K562 (cell line): ENCODE data around the gene CNP. TPM values are rescaled to one million over a fixed set of nuclear protein-coding genes. Genes with fewer than 3 reads are reported as not detected.

Source experiments
- ATAC-seq: fragments of 200-7000 bp; cut with Tn5 transposase; 3 replicates; pipeline ENCODE4 v1.9.1; 2020; ENCODE audit warnings: moderate library complexity
- BruUV-seq: library from RNA; stranded (reverse); fragments of 400-500 nt; replicated peaks from 2 replicates; lab custom pipeline; 2021; lab: Mats Ljungman, UMichigan
- CTCF ChIA-PET: fragments of 300-600 bp; formaldehyde crosslinking; extraction: SDS; loops from one replicate; lab custom pipeline; 2021; ENCODE audit warnings: low intra/inter-chr PET ratio; lab: Yijun Ruan, JAX
- POLR2A ChIA-PET: fragments of 300-600, 350-650 bp; sonication (Branson Sonifier 250); formaldehyde crosslinking; extraction: SDS; loops from one replicate; lab custom pipeline; 2021; ENCODE audit warnings: antibody characterized with exemption, inconsistent platforms; lab: Yijun Ruan, JAX
- DNase-seq, 4 experiments: peaks; one replicate each; pipeline versions ENCODE4 v3.0.0 to v3.0.0-alpha.2; 2011 to 2018; ENCODE audit warnings: low spot score in 3 of 4, mixed read lengths in 3 of 4; ENCODE audit errors: extremely low read depth in 1 of 4
- FAIRE-seq: peaks from 2 replicates; lab custom pipeline; 2011; peaks lifted over from hg19 to GRCh38; lab: Jason Lieb, UNC
- H2AFZ ChIP-seq: 2 replicates; pipeline ENCODE4 v1.6.0; 2011; ENCODE audit warnings: low read depth, low read length, control low read depth, inconsistent platforms
- H3K27ac ChIP-seq: fragments of 200-600 bp; 3 replicates; pipeline ENCODE4 v1.8.0; 2011; ENCODE audit warnings: low read depth, mild to moderate bottlenecking, control low read depth, inconsistent platforms, low read length, moderate library complexity, mixed read lengths; ENCODE audit errors: extremely low read depth
- H3K27me3 ChIP-seq, 2 experiments: fragments of 300-600 bp in 1 of 2; 2 replicates in 1 of 2; 3 replicates in 1 of 2; pipeline versions ENCODE4 v1.6.0 to v1.8.0; 2011; ENCODE audit warnings: inconsistent platforms in 2 of 2, low read length in 2 of 2, mild to moderate bottlenecking in 1 of 2, mixed read lengths in 1 of 2, moderate library complexity in 1 of 2; ENCODE audit not compliant: control insufficient read depth in 2 of 2, insufficient read depth in 2 of 2
- H3K36me3 ChIP-seq: fragments of 300-600 bp; 3 replicates; pipeline ENCODE4 v1.8.0; 2011; ENCODE audit warnings: mild to moderate bottlenecking, low read length, inconsistent platforms; ENCODE audit not compliant: control insufficient read depth, insufficient read depth
- H3K4me1 ChIP-seq, 2 experiments: fragments of 200-600 bp in 1 of 2; replicated peaks in 1 of 2; 2 replicates in 1 of 2; 3 replicates in 1 of 2; pipeline versions ENCODE4 v1.5.1 to v1.8.0; 2011; ENCODE audit warnings: inconsistent platforms in 2 of 2, low read length in 2 of 2, mild to moderate bottlenecking in 1 of 2, mixed read lengths in 1 of 2, moderate library complexity in 1 of 2; ENCODE audit not compliant: control insufficient read depth in 2 of 2, insufficient read depth in 2 of 2
- H3K4me2 ChIP-seq: 2 replicates; pipeline ENCODE4 v1.6.1; 2011; ENCODE audit warnings: low read length, control low read depth, inconsistent platforms, mixed read lengths; ENCODE audit not compliant: insufficient read depth
- H3K4me3 ChIP-seq: fragments of 200-600 bp; sonication (generic), shearing (Covaris generic); 2 replicates; pipeline ENCODE4 v1.5.1; 2016; ENCODE audit warnings: control low read depth, inconsistent platforms
- H3K79me2 ChIP-seq: fragments of 200-600 bp; 3 replicates; pipeline ENCODE4 v1.8.0; 2011; ENCODE audit warnings: low read length, inconsistent platforms; ENCODE audit not compliant: control insufficient read depth, insufficient read depth
- H3K9ac ChIP-seq, 2 experiments: 2 replicates each; pipeline versions ENCODE4 v1.6.0 to v1.6.1; 2011; ENCODE audit warnings: low read depth in 2 of 2, low read length in 2 of 2, control low read depth in 1 of 2, inconsistent platforms in 1 of 2, mild to moderate bottlenecking in 1 of 2, mixed read lengths in 1 of 2; ENCODE audit not compliant: insufficient read depth in 1 of 2
- H3K9me1 ChIP-seq: one replicate; pipeline ENCODE4 v1.6.0; 2011; ENCODE audit warnings: inconsistent platforms, mild to moderate bottlenecking, low read length, moderate library complexity; ENCODE audit not compliant: control insufficient read depth, insufficient read depth
- H3K9me3 ChIP-seq: replicated peaks from 2 replicates; pipeline ENCODE4 v1.5.1; 2011; ENCODE audit warnings: low read depth, low read length, inconsistent platforms; ENCODE audit not compliant: control insufficient read depth, insufficient read depth
- H4K20me1 ChIP-seq: replicated peaks from 2 replicates; pipeline ENCODE4 v1.6.1; 2011; ENCODE audit warnings: low read length, inconsistent platforms, mixed read lengths; ENCODE audit not compliant: control insufficient read depth, insufficient read depth
- CCNT2 ChIP-seq: IDR thresholded peaks from 2 replicates; pipeline ENCODE4 v1.6.1; 2011; ENCODE audit warnings: borderline replicate concordance, low read depth, mild to moderate bottlenecking, moderate library complexity, mixed read lengths, low read length; ENCODE audit not compliant: insufficient read length; ENCODE audit errors: extremely low read depth
- FIP1L1 ChIP-seq: fragments of 200-400 bp; formaldehyde crosslinking; IDR thresholded peaks from 2 replicates; pipeline ENCODE4 v1.6.1; 2018; ENCODE audit warnings: mild to moderate bottlenecking, low read depth, low read length; ENCODE audit not compliant: poor library complexity, severe bottlenecking
- JUND ChIP-seq, 2 experiments: IDR thresholded peaks; 2 replicates in 1 of 2; 3 replicates in 1 of 2; pipeline ENCODE4 v1.6.1; 2011; ENCODE audit warnings: borderline replicate concordance in 2 of 2, low read depth in 2 of 2, low read length in 2 of 2, improper control_type of control experiment in 1 of 2, missing biosample characterization in 1 of 2, missing genetic modification characterization in 1 of 2, missing genetic modification reagents in 1 of 2
- MAFF ChIP-seq: IDR thresholded peaks from 2 replicates; pipeline ENCODE4 v1.6.1; 2012; ENCODE audit warnings: low read length, improper control_type of control experiment
- NONO ChIP-seq, 2 experiments: fragments of 200-400 bp in 1 of 2; fragments of 450-650 bp in 1 of 2; formaldehyde crosslinking in 1 of 2; IDR thresholded peaks; 2 replicates each; pipeline ENCODE4 v1.6.1; 2017; ENCODE audit warnings: low read depth in 2 of 2, mild to moderate bottlenecking in 2 of 2, moderate library complexity in 2 of 2, low read length in 1 of 2
- POLR2AphosphoS5 ChIP-seq: IDR thresholded peaks from 2 replicates; pipeline ENCODE4 v1.6.1; 2011; ENCODE audit warnings: mild to moderate bottlenecking, low read depth, low read length, moderate library complexity; ENCODE audit not compliant: control insufficient read depth, insufficient read depth
- PPARD ChIP-seq: fragments of 250-450 bp; sonication (Bioruptor Pico); IDR thresholded peaks from 2 replicates; pipeline ENCODE4 v1.8.0; 2022; ENCODE audit warnings: inconsistent platforms, mild to moderate bottlenecking, moderate library complexity
- RCOR1 ChIP-seq, 2 experiments: IDR thresholded peaks; 2 replicates each; pipeline ENCODE4 v1.6.1; 2012; ENCODE audit warnings: low read depth in 2 of 2, low read length in 2 of 2, borderline replicate concordance in 1 of 2, improper control_type of control experiment in 1 of 2
- SMAD1 ChIP-seq: fragments of 150-350 bp; IDR thresholded peaks from 2 replicates; pipeline ENCODE4 v1.6.1; 2014; ENCODE audit warnings: low read length, low read depth; ENCODE audit not compliant: partially characterized antibody
- SMARCA5 ChIP-seq: fragments of 450-650 bp; IDR thresholded peaks from 2 replicates; pipeline ENCODE4 v1.6.1; 2016
- TAF7 ChIP-seq: fragments of 450-650 bp; IDR thresholded peaks from 2 replicates; pipeline ENCODE4 v1.6.1; 2016; ENCODE audit warnings: missing genetic modification characterization, missing compliant biosample characterization
- THAP7 ChIP-seq: fragments of 250-450 bp; sonication (Bioruptor Pico); IDR thresholded peaks from 2 replicates; pipeline ENCODE4 v1.5.0; 2021
- ZFPM2 ChIP-seq: fragments of 250-450 bp; sonication (Bioruptor Pico); IDR thresholded peaks from 2 replicates; pipeline ENCODE4 v1.5.1; 2022; ENCODE audit warnings: mild to moderate bottlenecking
- ZNF133 ChIP-seq: fragments of 250-450 bp; sonication (Bioruptor Pico); IDR thresholded peaks from 2 replicates; pipeline ENCODE4 v1.4.0; 2020; ENCODE audit warnings: mild to moderate bottlenecking
- ZNF444 ChIP-seq: fragments of 250-450 bp; sonication (Bioruptor Pico); IDR thresholded peaks from 2 replicates; pipeline ENCODE4 v1.4.0; 2020; ENCODE audit warnings: mild to moderate bottlenecking, moderate library complexity
- ZNF639 ChIP-seq, 2 experiments: fragments of 200-800 bp in 1 of 2; sonication (Bioruptor generic) in 1 of 2; sonication (generic) in 1 of 2; formaldehyde crosslinking in 1 of 2; IDR thresholded peaks in 1 of 2; conservative IDR thresholded peaks in 1 of 2; 2 replicates each; pipeline versions ENCODE4 v1.5.0 to v1.6.1; 2016 to 2020; ENCODE audit warnings: missing compliant biosample characterization in 1 of 2, missing genetic modification characterization in 1 of 2, missing genetic modification reagents in 1 of 2
- ZNF77 ChIP-seq: fragments of 250-450 bp; sonication (Bioruptor Pico); IDR thresholded peaks from 2 replicates; pipeline ENCODE4 v1.5.0; 2020
- WGBS: fragments of 100-300 bp; shearing (Covaris generic); methylation state at CpG from one replicate; pipeline ENCODE4 v1.1.6; 2016; ENCODE audit warnings: low coverage, mixed read lengths; ENCODE audit not compliant: insufficient coverage; ENCODE audit errors: missing lambda C conversion rate; 5-methylcytosine and 5-hydroxymethylcytosine counted together
- in situ Hi-C: fragments of 300-500 bp; cut with MboI; formaldehyde crosslinking; loops from 4 replicates; pipeline ENCODE4 v1.15.0; 2018; ENCODE audit warnings: inconsistent platforms, mixed read lengths
- intact Hi-C: fragments of 100-400 bp; cut with micrococcal nuclease; formaldehyde crosslinking; loops from 2 replicates; pipeline ENCODE4 v1.14.2; 2022
- polyA plus RNA-seq, 8 experiments: library from polyadenylated mRNA; depleted of rRNA in 4 of 8; stranded (reverse) in 5 of 8; unstranded in 3 of 8; fragments of >200 nt; fragmentation: Nextera tagmentation in 2 of 8; fragmentation: Illumina TruSeq in 1 of 8; extraction: Ambion mirVana in 2 of 8; extraction: Trizol in 1 of 8; gene quantifications; 2 replicates each; pipeline versions ENCODE4 v1.2.1 to v1.2.3, GENCODE V29; 2011 to 2014; ENCODE audit warnings: inconsistent platforms in 1 of 8, missing spikeins in 1 of 8
- total RNA-seq, 7 experiments: library from RNA; depleted of rRNA in 6 of 7; stranded (reverse); fragments of >200 nt in 6 of 7; fragmentation: Illumina TruSeq in 2 of 7; extraction: Trizol in 2 of 7; gene quantifications; 2 replicates each; pipeline versions ENCODE4 v1.2.1 to v1.2.3, GENCODE V29; 2011 to 2021; ENCODE audit warnings: low replicate concordance in 1 of 7

Gene CNP
- total and polyA plus RNA-seq, 9 of the 15 experiments (the other 6 are each of a cell fraction or from before 2014, with no cell fraction given), result 1.7 to 52.0 (median 29.1) TPM

GRCh38 chr17:42019509-42020404, 53.2 kb downstream of the CNP start, which contains the start of gene NKIRAS2:
NKIRAS2 (plus strand) TSS chr17:42020090; CDS start chr17:42021578, 1,488 bp downstream.
- DNase-seq (peak; percentile 90 to 96 (median 92)), FAIRE-seq (peak; percentile 48), ATAC-seq (peak; percentile 77)
- ChIA-PET CTCF (interaction anchor here (0.6 to 0.7 kb wide), 2 partner anchors 91 to 102 kb away, joined by 3 read pairs; partner anchors contain the start of gene KAT2A), POLR2A (interaction anchor here (0.6 to 2.4 kb wide), 15 partner anchors 9 to 1154 kb away, joined by 3 to 12 read pairs (median 3); partner anchors contain the start of gene CNP)
- peaks cover 49% of the 10 kb centered on the region for H3K36me3 ChIP-seq
- H3K4me2 ChIP-seq, result peak within 1 kb of the TSS; percentile 83
- H3K4me1 ChIP-seq, result peaks cover 39 to 45% of the 10 kb centered on the region in 2 experiments
- in situ Hi-C loops (no loop called here), intact Hi-C loops (loop anchor here (5.0 kb wide), 1 partner anchor 298 kb away; no protein-coding TSS in a partner anchor)
- peak within 1 kb of the TSS; percentile 91 for H3K4me3 ChIP-seq
- no peaks in the 10 kb centered on the region for H3K27me3 ChIP-seq
- H3K9ac ChIP-seq, result peak within 1 kb of the TSS; percentile 88 to 95
- no peaks in the 10 kb centered on the region for H3K9me1 ChIP-seq
- peaks cover 54% of the 10 kb centered on the region for H3K79me2 ChIP-seq
- WGBS, result 5% methylated on average over 43 of the region's 49 CpGs
- no TSS peak for BruUV-seq
- H4K20me1 ChIP-seq, result peaks cover 5% of the 10 kb centered on the region; the same call in 1 of the 2 replicates
- H2AFZ ChIP-seq, result peak within 1 kb of the TSS; percentile 90
- H3K27ac ChIP-seq, result peak within 1 kb of the TSS; percentile 73
- no peaks in the 10 kb centered on the region for H3K9me3 ChIP-seq
- TF ChIP-seq SMAD1, result peak; percentile 48
- peak in 1 of 2 experiments; percentile 55; a peak in 1 of 4 replicates for TF ChIP-seq NONO (IDR thresholded peaks at IDR 0.05; ENCODE audit: low read depth in 2 of 2, low read length in 1 of 2)
- no peak; the same call in 1 of the 2 replicates for TF ChIP-seq MAFF
- TF ChIP-seq PPARD (CRISPR knock-in tag), result no peak
- TF ChIP-seq JUND (IDR thresholded peaks at IDR 0.05; ENCODE audit: borderline replicate concordance, low read depth, low read length), result peak; percentile 51; the same call in 1 of the 2 replicates
- no peak for TF ChIP-seq JUND (tag; IDR thresholded peaks at IDR 0.05; ENCODE audit: borderline replicate concordance, low read depth, low read length)
- peak; percentile 53; the same call in 1 of the 2 replicates for TF ChIP-seq POLR2AphosphoS5
- peak; percentile 40 for TF ChIP-seq FIP1L1
- TF ChIP-seq ZNF639 (CRISPR knock-in tag; conservative IDR thresholded peaks at IDR 0.05 in 1 of 2, IDR thresholded peaks at IDR 0.05 in 1 of 2), result peak in 1 of 2 experiments; percentile 95; a peak in 2 of 4 replicates
- no peak for TF ChIP-seq ZNF77 (CRISPR knock-in tag)
- TF ChIP-seq SMARCA5, result no peak
- TF ChIP-seq ZNF133 (CRISPR knock-in tag), result no peak
- peak; percentile 93 for TF ChIP-seq CCNT2
- TF ChIP-seq TAF7 (tag), result 0 out of 2 replicates have a peak, but pooled peaks have one; percentile 34
- TF ChIP-seq ZFPM2 (CRISPR knock-in tag), result no peak
- peak in 1 of 2 experiments; percentile 28; a peak in 1 of 4 replicates for TF ChIP-seq RCOR1 (IDR thresholded peaks at IDR 0.05; ENCODE audit: borderline replicate concordance in 1 of 2, low read depth in 2 of 2, low read length in 2 of 2)
- no peak for TF ChIP-seq THAP7 (CRISPR knock-in tag)
- no peak for TF ChIP-seq ZNF444
